Breast epithelium (tissue), 3 donors: ENCODE measurements around the gene NOMO2.
"Not testable (repeated sequence)": the region's sequence is repeated elsewhere in the genome, so short reads cannot be mapped to it uniquely, and the experiment has no call there.

Experiments
- CTCF ChIP-seq, 3 donors: fragments of 450-650 bp; IDR thresholded peaks; one replicate each; pipeline ENCODE4 v1.5.1; 2016 to 2017; ENCODE audit warnings: antibody characterized with exemption in 3 of 3, mild to moderate bottlenecking in 3 of 3, moderate library complexity in 3 of 3
- POLR2A ChIP-seq: fragments of 450-650 bp; IDR thresholded peaks from one replicate; pipeline ENCODE4 v1.6.1; 2016; ENCODE audit warnings: antibody characterized with exemption, mild to moderate bottlenecking, moderate library complexity

DNA sequence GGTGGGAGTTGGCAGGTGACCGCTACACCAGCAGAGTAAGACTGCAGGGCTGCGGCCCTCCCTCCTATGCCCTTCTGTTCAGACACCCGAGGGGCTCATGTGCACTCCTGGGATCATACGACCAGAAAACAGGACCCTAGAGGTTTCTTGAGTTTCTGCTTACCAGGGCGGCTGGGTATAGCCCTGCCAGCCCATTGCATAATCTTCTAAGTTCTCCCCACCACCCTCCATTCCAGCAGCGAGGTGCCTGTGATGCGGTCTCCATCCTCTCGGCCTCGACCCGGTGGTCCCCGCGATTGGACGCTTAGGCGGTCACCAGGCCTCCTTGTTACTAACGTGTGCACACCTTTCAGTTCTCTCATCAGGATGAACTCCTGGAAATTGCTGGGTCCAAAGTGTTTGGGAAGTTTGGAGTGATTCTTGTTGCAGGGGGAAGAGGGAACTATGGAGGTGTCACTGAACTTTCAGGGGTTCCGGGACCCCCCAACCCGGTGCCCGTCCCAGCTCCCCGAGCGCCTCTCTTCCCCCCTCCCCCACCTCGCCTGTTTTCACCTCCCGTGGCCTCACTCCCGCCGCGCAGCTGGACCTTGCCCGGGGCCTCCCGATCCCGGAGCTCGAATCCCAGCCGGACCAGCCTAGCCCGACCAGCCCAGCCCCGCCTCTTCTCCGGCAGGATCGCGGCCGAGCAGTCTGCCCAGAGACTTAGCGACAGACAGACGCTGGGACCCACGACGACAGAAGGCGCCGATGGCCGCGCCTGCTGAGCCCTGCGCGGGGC lies 8.8 kb upstream of the NOMO2 start:
- TF ChIP-seq CTCF (IDR thresholded peaks at IDR 0.05); POLR2A: not testable (repeated sequence)
